NCI-H2029 (cell line): ENCODE data around the gene LZTS3.
"Not testable (repeated sequence)": the region's sequence is repeated elsewhere in the genome, so short reads cannot be mapped to it uniquely, and the experiment has no call there.

Experiments used
- DNase-seq: peaks from one replicate; lab custom pipeline; 2025; lab: John Stamatoyannopoulos, UW

LZTS3 gene

GRCh38 chr20:3135507-3136070, 37.8 kb downstream of the LZTS3 start:
- no peak for DNase-seq

GRCh38 chr20:3134151-3134550, 39.2 kb downstream of the LZTS3 start:
- DNase-seq, result no peak

- DNase-seq, result no peak
These were observed 40.2 kb downstream of the LZTS3 start for GRCh38 chr20:3133155-3133554.

GRCh38 chr20:3130051-3130600, 43.2 kb downstream of the LZTS3 start:
- no peak for DNase-seq

GRCh38 chr20:3129094-3129493, 44.3 kb downstream of the LZTS3 start:
- no peak for DNase-seq

- DNase-seq, result no peak
These were observed 44.9 kb downstream of the LZTS3 start for GRCh38 chr20:3128275-3128984.

- DNase-seq, result no peak
These were observed 46.9 kb downstream of the LZTS3 start for GRCh38 chr20:3126527-3126859.

GRCh38 chr20:3125776-3126526, 47.4 kb downstream of the LZTS3 start:
- not testable (repeated sequence) for DNase-seq

- DNase-seq, result not testable (repeated sequence)
These were observed 48.4 kb downstream of the LZTS3 start for GRCh38 chr20:3124773-3125560.

- DNase-seq, result not testable (repeated sequence)
These were observed 49.2 kb downstream of the LZTS3 start for GRCh38 chr20:3124163-3124562.

GRCh38 chr20:3123542-3123941, 49.8 kb downstream of the LZTS3 start:
- no peak for DNase-seq

GRCh38 chr20:3121955-3122610, 51.3 kb downstream of the LZTS3 start:
- DNase-seq, result no peak

- DNase-seq, result peak; percentile 31
These were observed 52.0 kb downstream of the LZTS3 start for GRCh38 chr20:3121271-3121911.

- DNase-seq, result no peak
These were observed 54.3 kb downstream of the LZTS3 start for GRCh38 chr20:3119044-3119443.

GRCh38 chr20:3117839-3118379, 55.4 kb downstream of the LZTS3 start:
- DNase-seq, result peak; percentile 73

- no peak for DNase-seq
These were observed 57.0 kb downstream of the LZTS3 start for GRCh38 chr20:3116341-3116740.

GRCh38 chr20:3115190-3116107, 57.9 kb downstream of the LZTS3 start:
- peak; percentile 60 for DNase-seq
